Stimulated activated CD4-positive, alpha-beta T cell treated with anti-CD3 and anti-CD28 coated beads, Interleukin-15, amount 100 ng/mL, for 48 hours (primary cell): ENCODE measurements around the gene SLC25A41.
A peak's percentile ranks its signal among the peaks of the same experiment; 100 is the strongest.
"Not testable (repeated sequence)": the region's sequence is repeated elsewhere in the genome, so short reads cannot be mapped to it uniquely, and the experiment has no call there.

Experiments
- DNase-seq, 2 donors: peaks; one replicate each; pipeline ENCODE4 v3.0.0-alpha.2; 2020; ENCODE audit warnings: low read depth in 2 of 2

Gene SLC25A41

DNA sequence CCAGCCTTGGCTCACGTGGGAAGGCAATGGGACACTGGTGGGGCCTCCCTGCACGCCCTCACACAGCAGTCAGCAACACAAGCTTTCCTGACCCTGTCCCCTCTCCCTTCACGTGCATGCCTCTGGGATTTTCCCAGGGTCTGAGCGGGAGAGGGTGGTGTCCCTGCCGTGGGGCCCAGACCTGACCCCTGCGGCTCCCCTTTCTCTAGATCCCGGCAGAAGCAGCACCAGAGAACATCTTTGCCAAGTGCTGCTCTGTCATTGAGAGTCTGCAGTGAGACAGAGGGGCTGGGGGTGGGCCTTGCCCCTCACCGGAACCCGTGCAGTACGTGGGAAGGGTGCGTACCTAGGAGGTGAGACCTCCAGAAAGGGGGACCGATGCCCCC, 21.5 kb downstream of the SLC25A41 start:
- DNase-seq, result no peak

DNA sequence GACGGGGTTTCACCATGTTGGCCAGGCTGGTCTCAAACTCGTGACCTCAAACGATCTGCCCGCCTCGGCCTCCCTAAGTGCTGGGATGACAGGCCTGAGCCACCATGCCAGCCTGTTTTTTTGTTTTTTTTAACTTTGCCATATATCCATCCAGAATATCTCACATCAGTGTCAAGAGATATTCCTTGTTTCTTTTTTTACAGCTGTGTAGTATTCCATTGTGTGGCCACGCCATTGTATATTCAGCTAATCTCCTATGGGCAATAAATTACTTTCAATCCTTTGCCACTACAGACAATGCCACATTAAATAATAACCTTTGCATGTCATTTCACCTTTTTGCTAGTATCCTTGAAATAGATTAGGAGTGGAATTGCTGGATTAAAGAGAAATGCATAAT, 24.2 kb downstream of the SLC25A41 start:
- no peak for DNase-seq

DNA sequence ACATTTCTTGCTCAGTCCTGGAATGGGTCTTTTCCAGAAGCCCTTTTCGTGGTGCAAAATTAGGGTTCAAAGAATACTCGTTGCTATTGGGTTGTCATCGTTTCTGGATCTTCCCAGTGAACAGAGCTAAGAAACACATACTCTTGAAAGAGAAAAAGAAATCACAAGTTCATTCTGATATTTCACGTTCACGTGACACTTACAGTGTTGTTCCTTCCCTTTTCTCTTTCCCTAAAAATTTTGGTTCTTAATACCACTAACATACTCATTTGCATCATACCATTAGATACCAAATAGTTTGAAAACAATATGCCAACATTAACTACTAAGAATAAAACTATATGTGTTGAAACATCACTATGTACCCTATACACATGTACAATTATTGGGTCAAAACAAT, 27.2 kb downstream of the SLC25A41 start:
- no peak for DNase-seq

DNA sequence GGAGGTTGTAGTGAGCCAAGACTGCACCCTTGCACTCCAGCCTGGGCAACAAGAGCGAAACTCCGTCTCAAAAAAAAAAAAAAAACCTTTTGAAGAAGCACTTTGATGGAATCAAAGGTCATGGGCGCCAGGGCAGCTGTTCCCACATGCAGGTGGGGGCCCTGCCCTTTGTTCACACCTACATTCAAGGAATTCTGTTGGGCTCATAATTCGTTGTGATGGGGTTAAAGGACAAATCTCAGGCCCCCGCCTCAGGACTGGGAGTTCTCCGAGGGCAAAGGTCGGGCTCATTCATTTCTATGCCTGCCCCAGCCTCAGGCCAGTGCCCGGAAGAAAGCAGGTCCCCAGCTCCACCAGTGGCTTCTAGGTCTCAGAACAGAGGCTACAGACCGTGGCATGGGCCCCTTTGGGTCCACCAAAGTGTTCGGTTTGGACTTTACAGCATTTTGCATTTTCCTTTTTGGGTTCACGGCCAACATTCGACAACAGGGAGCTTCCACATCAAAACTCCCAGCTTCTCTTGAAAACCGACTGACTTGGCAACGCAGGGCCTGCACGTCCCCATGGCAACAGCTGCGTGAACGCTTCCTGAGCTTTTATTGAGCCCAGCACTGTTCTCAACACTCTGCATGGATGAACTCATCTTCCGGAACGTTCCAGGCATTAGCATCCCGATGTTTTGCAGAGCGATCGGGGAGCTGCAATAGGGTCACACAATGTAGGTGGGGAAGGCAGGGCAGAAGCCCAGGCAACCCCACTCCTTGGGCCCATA, 30.5 kb downstream of the SLC25A41 start:
- no peak for DNase-seq

DNA sequence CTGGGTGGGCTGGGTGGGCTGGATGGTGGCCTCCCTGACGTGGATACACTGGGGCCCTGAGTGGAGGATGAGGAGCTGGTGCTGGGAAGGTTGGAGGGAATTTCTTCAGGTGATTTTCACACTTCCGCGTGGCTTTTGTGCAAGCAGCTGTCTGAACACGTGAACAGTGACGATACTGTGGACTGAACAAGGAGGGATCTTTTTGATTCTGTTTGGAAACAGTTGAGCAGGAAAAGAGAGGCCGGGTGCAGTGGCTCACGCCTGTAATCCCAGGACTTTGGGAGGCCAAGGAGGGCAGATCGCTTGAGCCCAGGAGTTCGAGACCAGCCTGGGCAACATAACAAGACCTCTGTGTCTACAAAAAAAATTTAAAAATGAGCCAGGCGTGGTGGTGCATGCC, 31.5 kb downstream of the SLC25A41 start:
- no peak for DNase-seq

DNA sequence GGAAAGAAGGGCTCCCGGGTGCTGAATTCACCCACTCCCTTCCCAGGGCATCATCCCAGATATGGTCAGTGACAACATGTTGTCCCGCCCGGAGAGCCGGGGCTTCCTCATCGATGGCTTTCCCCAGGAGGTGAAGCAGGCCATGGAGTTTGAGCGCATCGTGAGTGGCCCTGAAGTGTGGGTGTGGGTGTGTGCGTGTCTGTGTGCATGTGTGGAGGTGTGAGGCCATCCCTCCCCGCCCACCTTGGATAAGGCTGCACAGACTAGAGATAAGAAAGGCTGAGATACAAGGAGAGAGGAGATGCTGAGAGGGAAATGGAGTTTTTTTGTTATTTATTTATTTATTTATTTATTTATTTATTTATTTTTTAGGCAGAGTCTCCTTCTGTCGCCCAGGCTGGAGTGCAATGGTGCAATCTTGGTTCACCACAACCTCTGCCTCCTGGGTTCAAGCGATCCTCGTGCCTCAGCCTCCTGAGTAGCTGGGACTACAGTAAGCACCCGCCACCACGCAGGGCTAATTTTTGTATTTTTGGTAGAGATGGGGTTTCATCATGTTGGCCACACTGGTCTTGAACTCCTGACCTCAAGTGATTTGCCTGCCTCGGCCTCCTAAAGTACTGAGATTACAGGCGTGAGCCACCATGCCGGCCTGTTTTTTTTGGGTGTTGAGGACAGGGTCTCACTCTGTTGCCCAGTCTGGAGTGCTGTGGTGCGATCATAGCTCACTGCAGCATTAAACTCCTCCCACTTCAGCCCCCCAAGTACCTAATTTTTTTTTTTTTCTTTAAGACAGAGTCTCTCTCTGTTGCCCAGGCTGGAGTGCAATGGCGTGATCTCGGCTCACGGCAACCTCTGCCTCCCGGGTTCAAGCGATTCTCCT, 33.3 kb downstream of the SLC25A41 start:
- not testable (repeated sequence) for DNase-seq

DNA sequence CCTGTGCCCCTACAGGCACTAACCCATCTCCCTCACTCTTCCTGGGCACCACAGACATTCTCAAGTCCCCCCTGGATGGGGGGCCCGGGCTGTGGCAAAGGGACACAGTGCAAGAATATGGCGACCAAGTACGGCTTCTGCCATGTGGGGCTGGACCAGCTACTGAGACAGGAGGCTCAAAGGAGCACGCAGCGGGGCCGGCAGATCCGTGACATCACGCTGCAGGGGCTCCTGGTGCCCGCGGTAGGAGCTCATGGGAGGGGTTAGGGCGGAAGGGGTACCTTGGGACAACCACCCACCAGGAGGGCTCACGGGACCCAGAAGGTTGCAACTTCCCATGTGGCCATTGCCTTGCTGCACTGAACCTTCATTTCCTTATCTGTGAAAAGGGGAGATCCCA, 37.3 kb downstream of the SLC25A41 start:
- DNase-seq, result no peak

DNA sequence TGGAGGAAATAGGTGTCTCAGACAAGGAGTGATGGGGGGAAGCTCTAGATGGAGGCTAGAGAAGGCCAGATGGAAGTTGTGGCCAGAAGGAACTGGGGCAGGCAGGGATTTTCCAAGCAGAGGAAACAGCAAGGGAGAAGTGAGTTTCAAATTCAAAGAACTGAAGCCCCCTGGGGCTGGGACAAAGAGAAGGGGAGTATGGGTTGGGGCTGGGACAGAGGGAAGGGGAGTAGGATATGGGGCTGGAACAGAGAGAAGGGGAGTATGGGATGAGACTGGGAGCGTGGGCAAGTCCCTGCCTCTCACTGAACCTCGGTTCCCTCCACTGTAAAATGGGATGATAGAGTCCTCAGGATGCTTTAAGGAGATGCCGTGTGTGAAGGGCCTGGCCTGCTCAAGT, 38.7 kb downstream of the SLC25A41 start:
- no peak for DNase-seq

DNA sequence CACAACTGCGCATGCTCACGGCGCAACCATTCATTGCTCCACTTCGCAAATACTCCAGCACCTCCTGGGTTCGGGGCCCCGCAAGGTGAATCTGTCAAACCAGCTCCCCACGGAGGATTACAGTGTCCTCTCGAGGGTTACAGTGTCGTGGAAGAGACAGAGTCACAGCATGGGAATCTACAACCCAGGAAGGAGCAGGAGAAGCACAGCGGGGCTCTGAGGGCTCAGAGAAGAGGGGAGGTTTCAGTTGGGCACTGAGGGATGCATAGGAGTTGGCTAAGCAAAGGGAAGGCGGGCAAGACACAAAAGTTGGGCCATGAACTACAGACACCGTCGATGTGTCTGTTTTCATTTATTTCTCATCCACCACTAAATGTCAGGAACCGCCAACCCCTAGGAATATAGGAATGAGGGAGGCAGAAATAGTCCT, 39.6 kb downstream of the SLC25A41 start:
- DNase-seq, result peak in 1 of 2 donors; percentile 69

DNA sequence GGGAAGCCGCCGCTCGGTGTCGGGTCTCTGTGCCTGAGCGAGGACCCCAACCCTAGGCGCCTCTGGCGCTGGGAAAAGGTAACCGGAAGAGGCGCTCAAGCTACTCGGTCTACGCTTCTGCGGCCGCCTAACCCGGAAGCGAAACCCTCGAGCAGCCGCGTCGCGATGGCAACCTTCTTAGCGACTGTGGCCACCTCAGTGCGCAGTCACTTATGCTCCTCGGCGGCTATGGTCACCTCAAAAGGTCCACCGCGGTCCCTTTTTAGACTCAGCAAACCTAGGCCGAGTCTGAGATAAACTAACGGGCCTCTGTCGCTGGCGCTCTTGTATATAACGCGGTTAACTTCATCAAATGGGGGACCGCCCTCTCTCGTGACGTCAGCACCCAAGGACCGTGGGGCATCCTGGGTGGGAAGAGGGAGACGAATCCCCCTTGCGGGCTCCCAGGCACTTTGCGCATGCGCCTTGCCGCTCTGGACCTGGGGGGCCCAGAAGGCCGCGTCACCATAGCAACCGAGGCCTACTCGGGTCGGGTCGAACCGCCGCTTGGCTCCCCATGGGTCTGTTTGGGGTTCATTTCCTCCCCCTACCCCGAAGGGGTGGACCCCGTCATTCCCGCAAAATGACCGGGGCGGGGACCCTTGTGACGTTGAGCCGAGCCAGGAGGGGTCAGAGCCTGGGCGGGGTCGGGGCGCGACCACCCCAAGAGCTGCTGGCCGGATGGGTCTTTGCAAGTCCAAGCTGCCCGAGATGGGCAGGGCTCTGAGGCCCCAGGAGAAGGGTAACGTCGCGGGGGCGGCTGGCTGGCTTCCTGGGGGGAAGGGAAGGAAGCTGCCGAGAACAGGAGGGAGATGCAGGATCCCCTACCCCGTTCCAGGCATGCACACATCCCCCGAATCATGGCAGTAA, 40.2 kb downstream of the SLC25A41 start, which contains the start of gene GTF2F1:
TSS of gene GTF2F1 (minus strand) at position 91 of the 909 bp plus-strand sequence. CDS start 169 bp downstream, outside the sequence.
- DNase-seq, result peak; percentile 91

DNA sequence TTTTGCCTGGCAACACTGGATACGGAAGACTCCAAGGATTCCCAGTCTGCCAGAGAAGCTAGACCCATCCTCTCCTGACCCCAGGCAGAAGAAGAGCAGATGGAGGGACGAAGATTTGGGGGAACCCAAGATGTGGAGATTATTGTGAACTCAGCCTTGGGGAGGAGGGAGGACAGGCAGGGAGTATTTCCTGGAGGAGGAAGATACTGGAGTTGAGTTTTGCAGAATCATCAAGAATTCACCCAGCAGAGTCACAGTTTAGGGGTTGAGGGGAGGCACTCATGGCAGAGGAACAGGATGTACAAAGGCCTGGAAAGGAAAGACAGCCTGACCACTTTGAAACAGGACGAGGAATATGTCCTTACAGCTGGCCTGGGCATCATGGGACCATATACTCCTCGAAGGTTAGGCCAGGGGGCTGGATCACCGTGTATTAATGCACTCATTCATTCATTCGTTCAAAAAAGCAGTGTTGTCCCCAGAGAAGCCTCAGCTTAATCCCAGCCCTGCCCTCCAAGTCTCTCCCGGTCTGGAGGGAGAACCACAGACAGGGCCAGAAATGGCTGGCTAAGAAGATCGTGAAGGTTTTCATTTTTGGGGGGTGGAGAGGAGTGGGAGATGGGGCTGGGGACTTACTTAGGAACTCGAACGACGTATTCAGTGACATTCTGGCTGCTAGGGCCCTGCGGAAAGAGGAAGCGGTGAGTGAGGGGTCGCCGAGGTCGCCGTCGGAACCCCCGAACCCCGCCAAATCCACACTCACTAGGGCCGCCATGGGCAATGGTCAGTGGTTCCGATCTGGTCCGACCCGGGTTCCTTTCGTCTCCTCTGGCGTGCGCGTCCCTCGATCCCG, 41.1 kb downstream of the SLC25A41 start:
- DNase-seq, result no peak

DNA sequence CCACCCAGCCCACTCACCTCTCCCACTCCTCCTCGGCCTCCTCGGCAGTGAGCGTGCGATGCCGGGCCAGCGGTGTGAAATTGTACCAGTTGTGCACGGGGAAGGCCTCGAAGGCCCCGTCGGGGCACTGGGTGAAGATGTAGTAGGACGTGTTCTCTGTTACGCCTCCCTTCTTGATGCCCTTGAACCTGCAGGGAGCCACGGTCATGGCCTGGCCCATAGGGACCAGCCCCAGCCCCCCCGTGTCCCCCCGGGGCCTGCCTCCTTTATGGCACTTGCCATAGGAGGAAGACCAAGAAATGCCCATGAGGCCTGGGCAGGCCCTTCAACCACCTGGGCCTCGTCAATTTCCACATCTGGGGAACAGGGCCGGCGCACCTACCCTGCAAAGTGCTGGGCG, 46.2 kb downstream of the SLC25A41 start:
- DNase-seq, result no peak

DNA sequence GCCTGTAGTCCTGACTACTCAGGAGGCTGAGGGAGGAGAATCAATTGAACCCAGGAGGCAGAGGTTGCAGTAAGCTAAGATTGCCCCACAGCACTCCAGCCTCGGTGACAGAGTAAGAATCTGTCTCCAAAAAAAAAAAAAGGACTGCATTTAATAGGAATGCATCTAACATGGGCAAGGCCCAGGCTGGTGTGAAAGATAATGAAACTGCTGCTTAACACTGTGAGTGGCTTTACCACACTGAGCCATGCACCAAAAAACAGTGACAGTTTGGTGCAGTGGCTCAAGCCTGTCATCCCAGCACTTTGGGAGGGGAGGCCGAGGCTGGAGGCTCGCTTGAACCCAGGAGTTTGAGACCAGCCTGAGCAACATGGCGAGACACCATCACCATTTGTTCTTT, 49.2 kb downstream of the SLC25A41 start:
- DNase-seq, result no peak

DNA sequence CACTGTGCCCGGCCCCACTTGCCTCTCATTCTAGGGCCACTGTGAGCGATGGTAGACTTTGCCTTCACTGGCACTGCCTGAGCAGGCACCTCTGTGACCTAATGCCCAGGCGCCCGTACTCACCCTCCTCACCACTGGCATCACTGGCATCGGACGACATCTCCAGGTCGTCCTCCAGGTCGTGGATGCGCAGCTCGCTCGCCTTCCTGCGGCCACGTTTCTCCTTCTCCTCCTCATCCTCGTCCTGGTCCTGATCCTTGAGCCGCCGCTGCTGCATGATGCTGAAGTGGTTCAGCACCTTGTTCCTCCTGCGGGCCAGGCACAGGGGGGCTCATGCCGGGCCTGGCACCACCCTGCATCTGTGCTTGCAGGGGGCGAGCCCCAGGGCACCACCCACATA, 50.4 kb downstream of the SLC25A41 start:
- no peak for DNase-seq

DNA sequence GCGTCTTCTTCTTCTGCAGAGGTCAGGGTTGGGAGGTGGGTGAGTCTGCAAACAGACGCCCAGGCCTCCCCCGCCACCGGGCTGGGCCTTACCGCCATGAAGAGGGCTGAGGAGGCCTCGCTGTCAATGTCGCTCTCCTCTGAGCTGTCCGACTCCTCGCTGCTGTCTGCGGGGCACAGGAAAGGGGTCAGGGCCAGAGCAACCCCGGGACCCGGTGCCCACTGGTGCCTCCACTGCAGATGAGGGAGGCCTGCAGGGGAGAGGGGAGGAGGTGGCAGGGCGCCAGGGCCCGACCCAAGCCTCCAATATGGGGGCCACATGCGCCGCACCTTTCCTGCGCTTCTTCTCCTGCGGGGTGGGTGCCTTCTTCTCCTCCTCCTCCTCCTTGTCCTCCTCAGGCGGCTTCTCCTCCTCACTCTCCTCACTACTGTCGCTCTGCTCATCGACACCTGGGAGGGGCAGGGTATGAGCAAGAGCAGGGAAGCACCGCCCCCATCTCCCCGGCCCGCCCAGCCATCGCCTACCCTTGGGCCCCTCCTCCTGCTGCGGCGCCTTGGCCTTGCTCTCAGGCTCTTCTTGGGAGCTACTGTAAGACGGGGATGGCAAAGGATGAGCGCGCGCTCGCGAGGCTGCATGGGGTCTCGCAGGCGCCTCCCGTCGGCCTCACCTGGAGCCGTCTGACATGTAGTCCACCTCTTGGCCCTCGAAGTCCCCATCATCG, 52.4 kb downstream of the SLC25A41 start:
- no peak for DNase-seq

DNA sequence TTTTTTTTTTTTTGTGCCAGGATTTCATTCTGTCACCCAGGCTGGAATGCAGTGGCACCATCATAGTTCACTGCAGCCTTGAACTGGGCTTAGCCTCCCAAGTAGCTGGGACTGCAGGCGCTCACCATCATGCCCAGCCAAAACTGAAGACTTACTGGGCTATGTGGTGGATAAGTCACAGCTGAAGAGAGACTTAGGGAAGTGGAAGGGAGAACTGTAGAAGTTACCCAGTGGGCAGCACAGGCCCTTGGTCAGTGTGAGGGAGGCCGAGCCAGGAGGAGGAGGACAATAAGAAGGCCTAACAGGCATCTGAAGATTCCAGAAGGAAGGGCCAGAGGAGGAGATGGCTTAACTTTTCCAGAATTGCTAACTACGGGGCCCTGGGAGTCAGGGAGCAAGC, 53.8 kb downstream of the SLC25A41 start:
- DNase-seq, result no peak

DNA sequence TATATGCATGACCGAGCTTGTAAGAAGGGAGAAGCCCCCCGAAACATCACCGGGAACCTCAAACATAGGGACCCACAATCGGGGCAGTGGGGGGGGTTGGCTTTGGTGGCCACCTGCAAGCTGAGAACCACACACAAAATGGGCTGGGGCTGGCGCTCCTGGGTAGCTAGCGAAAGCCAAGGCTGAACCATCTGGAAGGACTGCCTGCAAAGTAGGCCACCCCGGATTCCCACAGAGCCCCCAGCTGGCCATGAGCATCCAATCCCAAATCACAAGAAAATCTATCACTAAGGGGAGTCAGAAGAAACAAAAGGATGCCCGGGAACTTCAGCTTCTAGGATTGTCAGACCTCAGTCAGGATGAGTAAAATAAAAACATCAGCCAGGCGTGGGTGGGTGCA, 55.1 kb downstream of the SLC25A41 start:
- no peak for DNase-seq

DNA sequence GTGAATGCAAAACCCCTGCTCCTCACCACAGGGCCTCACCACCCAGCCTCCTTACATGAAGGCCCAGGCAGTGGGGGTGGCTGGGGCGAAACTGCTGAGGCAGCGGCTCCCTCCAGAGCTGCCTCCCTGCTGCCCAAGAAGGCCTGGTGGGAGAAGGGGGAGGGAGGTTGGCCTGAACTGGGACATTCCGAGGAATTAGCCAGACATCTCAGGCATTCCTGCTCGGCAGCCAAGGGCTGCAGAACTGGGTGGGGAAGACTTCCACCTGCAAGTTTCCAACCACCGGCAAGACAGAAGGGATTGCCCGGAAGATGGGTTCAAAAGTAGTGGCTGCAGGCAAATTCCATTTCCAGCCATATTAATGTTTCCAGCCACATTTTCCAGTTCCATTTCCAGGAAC, 55.5 kb downstream of the SLC25A41 start:
- no peak for DNase-seq

DNA sequence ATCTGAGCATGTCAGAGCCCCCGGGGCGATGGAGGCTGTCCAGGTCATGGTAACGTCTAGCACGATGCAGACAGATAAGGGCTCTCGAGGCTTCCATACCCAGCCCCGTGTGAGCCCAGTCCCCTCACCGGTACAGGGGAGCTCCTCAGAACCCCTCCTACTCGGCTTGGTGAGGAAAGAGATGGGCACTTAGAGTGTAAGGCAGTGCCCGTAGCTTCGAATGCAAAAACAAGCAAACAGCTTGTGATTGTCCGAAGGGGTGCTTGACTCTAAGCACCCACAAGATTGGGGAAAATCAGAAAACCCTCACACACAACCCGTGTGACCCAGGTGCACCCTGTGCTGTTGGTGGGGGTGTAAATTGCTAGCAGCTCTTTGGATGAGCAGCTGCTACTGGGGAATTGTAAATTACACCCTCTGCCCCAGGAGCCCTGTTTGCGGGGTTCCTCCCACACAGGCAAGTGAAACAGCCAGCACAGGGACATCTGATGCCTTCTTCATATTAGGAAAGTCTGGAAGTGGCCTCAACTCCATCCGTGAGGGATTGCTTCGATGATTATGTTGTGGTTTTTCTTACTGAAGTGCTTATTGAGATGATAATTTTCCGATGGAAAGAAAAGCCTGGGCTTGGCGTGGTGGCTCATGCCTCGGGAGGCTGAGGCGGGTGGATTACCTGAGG, 56.9 kb downstream of the SLC25A41 start:
- DNase-seq, result no peak
